Measurements from ENCODE around the gene TMEM179. TPM values are rescaled to one million over a fixed set of nuclear protein-coding genes. Genes with fewer than 3 reads are reported as not detected.
A peak's percentile ranks its signal among the peaks of the same experiment; 100 is the strongest.

Gene TMEM179
- total and polyA plus RNA-seq, 2 of the 13 experiments (the other 11 are each of a cell fraction or from before 2014, with no cell fraction given), result not detected

DNA sequence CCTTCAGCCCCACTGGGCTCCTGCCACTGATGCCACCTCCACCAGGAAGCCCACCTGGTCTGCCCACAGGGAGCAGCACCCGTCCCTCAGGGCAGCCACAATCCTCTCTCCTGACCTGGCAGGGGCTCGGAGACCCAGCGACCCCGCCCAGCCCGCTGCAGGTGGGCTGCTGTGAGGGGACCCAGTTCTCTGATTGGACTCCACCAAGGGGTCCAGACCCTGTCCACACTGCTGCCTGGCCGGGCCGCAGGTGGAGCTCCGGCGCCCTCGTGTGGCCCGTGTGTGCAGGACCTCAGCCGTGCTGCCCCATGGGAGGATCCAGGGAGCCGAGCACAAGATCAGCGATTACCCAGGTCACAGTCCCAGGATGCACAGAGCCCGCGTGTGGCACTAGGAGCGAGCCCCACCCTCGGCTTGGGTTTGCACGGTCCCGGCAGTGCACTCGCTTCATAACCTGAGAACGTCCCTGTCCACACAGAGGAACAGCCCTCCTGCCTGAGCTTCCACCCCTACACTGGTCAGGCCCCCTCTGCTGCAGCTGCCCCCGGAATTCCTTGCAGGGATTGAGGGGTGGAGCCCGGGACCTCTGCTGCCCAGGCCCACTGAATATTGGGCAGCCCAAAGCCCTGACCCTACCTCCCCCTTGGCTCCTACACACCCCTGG is 35.4 kb upstream of the TMEM179 start (continued):
- TF ChIP-seq ONECUT2 (CRISPR knock-in tag; IDR thresholded peaks at IDR 0.05), result no peak
- TF ChIP-seq, protein P1, sequence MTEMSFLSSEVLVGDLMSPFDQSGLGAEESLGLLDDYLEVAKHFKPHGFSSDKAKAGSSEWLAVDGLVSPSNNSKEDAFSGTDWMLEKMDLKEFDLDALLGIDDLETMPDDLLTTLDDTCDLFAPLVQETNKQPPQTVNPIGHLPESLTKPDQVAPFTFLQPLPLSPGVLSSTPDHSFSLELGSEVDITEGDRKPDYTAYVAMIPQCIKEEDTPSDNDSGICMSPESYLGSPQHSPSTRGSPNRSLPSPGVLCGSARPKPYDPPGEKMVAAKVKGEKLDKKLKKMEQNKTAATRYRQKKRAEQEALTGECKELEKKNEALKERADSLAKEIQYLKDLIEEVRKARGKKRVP (CRISPR knock-in tag; IDR thresholded peaks at IDR 0.05), result no peak
- no peak for TF ChIP-seq SOX5 (CRISPR knock-in tag; IDR thresholded peaks at IDR 0.05; ENCODE audit: borderline replicate concordance)
- TF ChIP-seq, protein P2, sequence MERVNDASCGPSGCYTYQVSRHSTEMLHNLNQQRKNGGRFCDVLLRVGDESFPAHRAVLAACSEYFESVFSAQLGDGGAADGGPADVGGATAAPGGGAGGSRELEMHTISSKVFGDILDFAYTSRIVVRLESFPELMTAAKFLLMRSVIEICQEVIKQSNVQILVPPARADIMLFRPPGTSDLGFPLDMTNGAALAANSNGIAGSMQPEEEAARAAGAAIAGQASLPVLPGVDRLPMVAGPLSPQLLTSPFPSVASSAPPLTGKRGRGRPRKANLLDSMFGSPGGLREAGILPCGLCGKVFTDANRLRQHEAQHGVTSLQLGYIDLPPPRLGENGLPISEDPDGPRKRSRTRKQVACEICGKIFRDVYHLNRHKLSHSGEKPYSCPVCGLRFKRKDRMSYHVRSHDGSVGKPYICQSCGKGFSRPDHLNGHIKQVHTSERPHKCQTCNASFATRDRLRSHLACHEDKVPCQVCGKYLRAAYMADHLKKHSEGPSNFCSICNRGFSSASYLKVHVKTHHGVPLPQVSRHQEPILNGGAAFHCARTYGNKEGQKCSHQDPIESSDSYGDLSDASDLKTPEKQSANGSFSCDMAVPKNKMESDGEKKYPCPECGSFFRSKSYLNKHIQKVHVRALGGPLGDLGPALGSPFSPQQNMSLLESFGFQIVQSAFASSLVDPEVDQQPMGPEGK (CRISPR knock-in tag; IDR thresholded peaks at IDR 0.05), result no peak
- TF ChIP-seq, protein P3, sequence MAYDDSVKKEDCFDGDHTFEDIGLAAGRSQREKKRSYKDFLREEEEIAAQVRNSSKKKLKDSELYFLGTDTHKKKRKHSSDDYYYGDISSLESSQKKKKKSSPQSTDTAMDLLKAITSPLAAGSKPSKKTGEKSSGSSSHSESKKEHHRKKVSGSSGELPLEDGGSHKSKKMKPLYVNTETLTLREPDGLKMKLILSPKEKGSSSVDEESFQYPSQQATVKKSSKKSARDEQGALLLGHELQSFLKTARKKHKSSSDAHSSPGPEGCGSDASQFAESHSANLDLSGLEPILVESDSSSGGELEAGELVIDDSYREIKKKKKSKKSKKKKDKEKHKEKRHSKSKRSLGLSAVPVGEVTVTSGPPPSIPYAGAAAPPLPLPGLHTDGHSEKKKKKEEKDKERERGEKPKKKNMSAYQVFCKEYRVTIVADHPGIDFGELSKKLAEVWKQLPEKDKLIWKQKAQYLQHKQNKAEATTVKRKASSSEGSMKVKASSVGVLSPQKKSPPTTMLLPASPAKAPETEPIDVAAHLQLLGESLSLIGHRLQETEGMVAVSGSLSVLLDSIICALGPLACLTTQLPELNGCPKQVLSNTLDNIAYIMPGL (CRISPR knock-in tag; IDR thresholded peaks at IDR 0.05; ENCODE audit: borderline replicate concordance in 1 of 2, low read depth in 1 of 2), result peak in 1 of 2 experiments; percentile 61; a peak in 1 of 4 replicates
- no peak for TF ChIP-seq ZNF343 (CRISPR knock-in tag; IDR thresholded peaks at IDR 0.05)
- TF ChIP-seq MED8 (CRISPR knock-in tag; IDR thresholded peaks at IDR 0.05; ENCODE audit: insufficient replicate concordance), result no peak
- no peak for TF ChIP-seq ZNF12 (CRISPR knock-in tag; IDR thresholded peaks at IDR 0.05)
- TF ChIP-seq, protein P4, sequence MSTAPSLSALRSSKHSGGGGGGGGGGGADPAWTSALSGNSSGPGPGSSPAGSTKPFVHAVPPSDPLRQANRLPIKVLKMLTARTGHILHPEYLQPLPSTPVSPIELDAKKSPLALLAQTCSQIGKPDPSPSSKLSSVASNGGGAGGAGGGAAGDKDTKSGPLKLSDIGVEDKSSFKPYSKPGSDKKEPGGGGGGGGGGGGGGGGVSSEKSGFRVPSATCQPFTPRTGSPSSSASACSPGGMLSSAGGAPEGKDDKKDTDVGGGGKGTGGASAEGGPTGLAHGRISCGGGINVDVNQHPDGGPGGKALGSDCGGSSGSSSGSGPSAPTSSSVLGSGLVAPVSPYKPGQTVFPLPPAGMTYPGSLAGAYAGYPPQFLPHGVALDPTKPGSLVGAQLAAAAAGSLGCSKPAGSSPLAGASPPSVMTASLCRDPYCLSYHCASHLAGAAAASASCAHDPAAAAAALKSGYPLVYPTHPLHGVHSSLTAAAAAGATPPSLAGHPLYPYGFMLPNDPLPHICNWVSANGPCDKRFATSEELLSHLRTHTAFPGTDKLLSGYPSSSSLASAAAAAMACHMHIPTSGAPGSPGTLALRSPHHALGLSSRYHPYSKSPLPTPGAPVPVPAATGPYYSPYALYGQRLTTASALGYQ (CRISPR knock-in tag; IDR thresholded peaks at IDR 0.05), result no peak
- no peak for TF ChIP-seq ZNF432 (CRISPR knock-in tag; IDR thresholded peaks at IDR 0.05; ENCODE audit: borderline replicate concordance)
- no peak for TF ChIP-seq ZNF326 (CRISPR knock-in tag; IDR thresholded peaks at IDR 0.05; ENCODE audit: borderline replicate concordance)
- TF ChIP-seq ZNF629 (CRISPR knock-in tag; conservative IDR thresholded peaks at IDR 0.05), result no peak
- TF ChIP-seq, protein P5, sequence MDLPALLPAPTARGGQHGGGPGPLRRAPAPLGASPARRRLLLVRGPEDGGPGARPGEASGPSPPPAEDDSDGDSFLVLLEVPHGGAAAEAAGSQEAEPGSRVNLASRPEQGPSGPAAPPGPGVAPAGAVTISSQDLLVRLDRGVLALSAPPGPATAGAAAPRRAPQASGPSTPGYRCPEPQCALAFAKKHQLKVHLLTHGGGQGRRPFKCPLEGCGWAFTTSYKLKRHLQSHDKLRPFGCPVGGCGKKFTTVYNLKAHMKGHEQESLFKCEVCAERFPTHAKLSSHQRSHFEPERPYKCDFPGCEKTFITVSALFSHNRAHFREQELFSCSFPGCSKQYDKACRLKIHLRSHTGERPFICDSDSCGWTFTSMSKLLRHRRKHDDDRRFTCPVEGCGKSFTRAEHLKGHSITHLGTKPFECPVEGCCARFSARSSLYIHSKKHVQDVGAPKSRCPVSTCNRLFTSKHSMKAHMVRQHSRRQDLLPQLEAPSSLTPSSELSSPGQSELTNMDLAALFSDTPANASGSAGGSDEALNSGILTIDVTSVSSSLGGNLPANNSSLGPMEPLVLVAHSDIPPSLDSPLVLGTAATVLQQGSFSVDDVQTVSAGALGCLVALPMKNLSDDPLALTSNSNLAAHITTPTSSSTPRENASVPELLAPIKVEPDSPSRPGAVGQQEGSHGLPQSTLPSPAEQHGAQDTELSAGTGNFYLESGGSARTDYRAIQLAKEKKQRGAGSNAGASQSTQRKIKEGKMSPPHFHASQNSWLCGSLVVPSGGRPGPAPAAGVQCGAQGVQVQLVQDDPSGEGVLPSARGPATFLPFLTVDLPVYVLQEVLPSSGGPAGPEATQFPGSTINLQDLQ (CRISPR knock-in tag; IDR thresholded peaks at IDR 0.05), result no peak
- TF ChIP-seq NR2F6 (IDR thresholded peaks at IDR 0.05), result no peak
- TF ChIP-seq NR2F6 (CRISPR knock-in tag; IDR thresholded peaks at IDR 0.05), result no peak; the same call in 1 of the 2 replicates
- peak; percentile 95 for TF ChIP-seq RAD21 (CRISPR knock-in tag; IDR thresholded peaks at IDR 0.05)
- TF ChIP-seq, protein P6, sequence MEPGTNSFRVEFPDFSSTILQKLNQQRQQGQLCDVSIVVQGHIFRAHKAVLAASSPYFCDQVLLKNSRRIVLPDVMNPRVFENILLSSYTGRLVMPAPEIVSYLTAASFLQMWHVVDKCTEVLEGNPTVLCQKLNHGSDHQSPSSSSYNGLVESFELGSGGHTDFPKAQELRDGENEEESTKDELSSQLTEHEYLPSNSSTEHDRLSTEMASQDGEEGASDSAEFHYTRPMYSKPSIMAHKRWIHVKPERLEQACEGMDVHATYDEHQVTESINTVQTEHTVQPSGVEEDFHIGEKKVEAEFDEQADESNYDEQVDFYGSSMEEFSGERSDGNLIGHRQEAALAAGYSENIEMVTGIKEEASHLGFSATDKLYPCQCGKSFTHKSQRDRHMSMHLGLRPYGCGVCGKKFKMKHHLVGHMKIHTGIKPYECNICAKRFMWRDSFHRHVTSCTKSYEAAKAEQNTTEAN (CRISPR knock-in tag; conservative IDR thresholded peaks at IDR 0.05), result no peak
- TF ChIP-seq WIZ (CRISPR knock-in tag; IDR thresholded peaks at IDR 0.05), result no peak
- TF ChIP-seq, protein P7, sequence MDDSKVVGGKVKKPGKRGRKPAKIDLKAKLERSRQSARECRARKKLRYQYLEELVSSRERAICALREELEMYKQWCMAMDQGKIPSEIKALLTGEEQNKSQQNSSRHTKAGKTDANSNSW (CRISPR knock-in tag; IDR thresholded peaks at IDR 0.05; ENCODE audit: borderline replicate concordance), result no peak

Data from HepG2 (cell line).